Measurements from ENCODE around the gene MAT2A.

- TF ChIP-seq ELF4 (IDR thresholded peaks at IDR 0.05) (no peak), TARDBP (IDR thresholded peaks at IDR 0.05) (no peak), FOXK2 (IDR thresholded peaks at IDR 0.05) (no peak), FOXA1 (IDR thresholded peaks at IDR 0.05) (no peak), CTBP1 (IDR thresholded peaks at IDR 0.05; ENCODE audit: borderline replicate concordance) (no peak), FOXM1 (IDR thresholded peaks at IDR 0.05; ENCODE audit: borderline replicate concordance) (no peak), SP1 (IDR thresholded peaks at IDR 0.05) (no peak)
Measured at GRCh38 chr2:85525567-85525966, 13.4 kb upstream of the MAT2A start.
